ENCODE results near the gene ZNF768.

DNA sequence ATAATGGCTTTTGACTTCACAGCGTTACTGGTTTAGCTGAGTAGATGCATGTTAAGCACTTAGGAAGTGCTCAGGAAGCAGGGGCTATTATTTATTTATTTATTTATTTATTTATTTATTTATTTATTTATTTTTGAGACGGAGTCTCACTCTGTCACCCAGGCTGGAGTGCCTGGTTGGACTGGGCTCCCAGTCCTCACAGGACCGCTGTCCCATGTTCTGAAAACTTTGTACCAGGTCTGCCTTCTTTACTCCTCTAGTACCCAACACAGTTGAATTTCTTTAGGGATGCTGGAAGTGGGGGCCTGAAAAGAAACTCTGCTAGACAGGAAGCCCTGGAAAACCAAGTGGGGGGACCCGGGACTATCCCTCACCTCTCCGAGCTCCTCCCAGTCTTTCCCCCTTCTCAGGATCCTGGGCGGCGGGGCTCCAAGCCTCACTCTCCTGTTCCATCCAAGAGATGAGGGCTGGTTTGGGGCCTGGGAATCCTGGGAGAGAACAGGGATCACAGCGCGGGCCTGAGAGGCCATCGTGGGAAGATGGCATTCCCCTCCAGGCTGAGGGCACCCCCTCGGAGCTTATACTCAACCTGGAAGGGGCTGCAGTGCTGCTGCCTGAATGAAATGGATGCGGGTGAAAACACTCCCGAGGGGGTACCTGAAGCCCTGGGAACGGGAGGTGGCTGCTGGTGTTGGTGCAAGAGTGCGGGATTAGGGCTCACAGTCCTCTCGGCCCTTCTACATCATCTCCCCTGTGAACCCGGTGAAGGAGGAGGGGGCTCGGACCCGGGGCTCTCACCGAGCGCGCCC lies 44.5 kb upstream of the ZNF768 start:
- TF ChIP-seq, protein P1, sequence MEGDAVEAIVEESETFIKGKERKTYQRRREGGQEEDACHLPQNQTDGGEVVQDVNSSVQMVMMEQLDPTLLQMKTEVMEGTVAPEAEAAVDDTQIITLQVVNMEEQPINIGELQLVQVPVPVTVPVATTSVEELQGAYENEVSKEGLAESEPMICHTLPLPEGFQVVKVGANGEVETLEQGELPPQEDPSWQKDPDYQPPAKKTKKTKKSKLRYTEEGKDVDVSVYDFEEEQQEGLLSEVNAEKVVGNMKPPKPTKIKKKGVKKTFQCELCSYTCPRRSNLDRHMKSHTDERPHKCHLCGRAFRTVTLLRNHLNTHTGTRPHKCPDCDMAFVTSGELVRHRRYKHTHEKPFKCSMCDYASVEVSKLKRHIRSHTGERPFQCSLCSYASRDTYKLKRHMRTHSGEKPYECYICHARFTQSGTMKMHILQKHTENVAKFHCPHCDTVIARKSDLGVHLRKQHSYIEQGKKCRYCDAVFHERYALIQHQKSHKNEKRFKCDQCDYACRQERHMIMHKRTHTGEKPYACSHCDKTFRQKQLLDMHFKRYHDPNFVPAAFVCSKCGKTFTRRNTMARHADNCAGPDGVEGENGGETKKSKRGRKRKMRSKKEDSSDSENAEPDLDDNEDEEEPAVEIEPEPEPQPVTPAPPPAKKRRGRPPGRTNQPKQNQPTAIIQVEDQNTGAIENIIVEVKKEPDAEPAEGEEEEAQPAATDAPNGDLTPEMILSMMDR (IDR thresholded peaks at IDR 0.05): no peak
- TF ChIP-seq POLR2A (IDR thresholded peaks at IDR 0.05): no peak
